HEK293 (cell line): ENCODE data around the gene STXBP3.

Source experiments
- OVOL3 ChIP-seq: fragments of 450-650 bp; formaldehyde crosslinking; IDR thresholded peaks from 2 replicates; pipeline ENCODE4 v1.5.1; 2016; ENCODE audit warnings: missing biosample characterization, missing genetic modification characterization
- ZNF175 ChIP-seq: fragments of 450-650 bp; formaldehyde crosslinking; IDR thresholded peaks from 2 replicates; pipeline ENCODE4 v1.5.1; 2016; ENCODE audit warnings: missing biosample characterization, missing genetic modification characterization
- ZNF670 ChIP-seq: fragments of 450-650 bp; formaldehyde crosslinking; IDR thresholded peaks from 2 replicates; pipeline ENCODE4 v1.5.1; 2016; ENCODE audit warnings: missing biosample characterization, missing genetic modification characterization, low read depth
- ZNF701 ChIP-seq: fragments of 450-650 bp; formaldehyde crosslinking; IDR thresholded peaks from 2 replicates; pipeline ENCODE4 v1.5.1; 2016; ENCODE audit warnings: missing biosample characterization, missing genetic modification characterization
- ZNF785 ChIP-seq: fragments of 450-650 bp; formaldehyde crosslinking; IDR thresholded peaks from 2 replicates; pipeline ENCODE4 v1.5.1; 2016; ENCODE audit warnings: missing biosample characterization, missing genetic modification characterization
- TF ChIP-seq, protein P1 (sequence below): fragments of 450-650 bp; formaldehyde crosslinking; IDR thresholded peaks from 2 replicates; pipeline ENCODE4 v1.5.1; 2016; ENCODE audit warnings: missing biosample characterization, missing genetic modification characterization
- TF ChIP-seq, protein P2 (sequence below): fragments of 450-650 bp; formaldehyde crosslinking; IDR thresholded peaks from 2 replicates; pipeline ENCODE4 v1.5.1; 2016; ENCODE audit warnings: missing biosample characterization, missing genetic modification characterization, low read depth

DNA sequence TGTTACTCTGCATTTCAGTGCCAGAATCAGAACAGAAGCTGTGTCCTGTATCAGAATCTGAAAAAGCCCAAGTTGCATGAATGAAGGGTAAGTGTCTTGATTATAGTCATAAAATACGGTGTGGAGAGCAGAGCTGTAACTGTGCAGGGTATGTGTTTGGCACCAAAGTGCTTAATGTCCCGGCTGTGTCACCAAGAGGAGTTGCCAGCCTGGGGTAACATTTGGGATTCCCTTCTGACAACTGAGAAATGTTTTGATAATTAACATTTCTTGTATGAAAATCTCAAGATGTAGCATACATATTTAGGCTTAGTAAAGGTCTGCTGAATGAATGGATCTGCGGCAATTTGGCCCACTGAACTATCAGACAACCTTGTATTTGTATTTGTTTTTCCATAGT is 77.2 kb downstream of the STXBP3 start:
- no peak for TF ChIP-seq ZNF670 (tag by site-specific recombination)
- TF ChIP-seq, protein P1, sequence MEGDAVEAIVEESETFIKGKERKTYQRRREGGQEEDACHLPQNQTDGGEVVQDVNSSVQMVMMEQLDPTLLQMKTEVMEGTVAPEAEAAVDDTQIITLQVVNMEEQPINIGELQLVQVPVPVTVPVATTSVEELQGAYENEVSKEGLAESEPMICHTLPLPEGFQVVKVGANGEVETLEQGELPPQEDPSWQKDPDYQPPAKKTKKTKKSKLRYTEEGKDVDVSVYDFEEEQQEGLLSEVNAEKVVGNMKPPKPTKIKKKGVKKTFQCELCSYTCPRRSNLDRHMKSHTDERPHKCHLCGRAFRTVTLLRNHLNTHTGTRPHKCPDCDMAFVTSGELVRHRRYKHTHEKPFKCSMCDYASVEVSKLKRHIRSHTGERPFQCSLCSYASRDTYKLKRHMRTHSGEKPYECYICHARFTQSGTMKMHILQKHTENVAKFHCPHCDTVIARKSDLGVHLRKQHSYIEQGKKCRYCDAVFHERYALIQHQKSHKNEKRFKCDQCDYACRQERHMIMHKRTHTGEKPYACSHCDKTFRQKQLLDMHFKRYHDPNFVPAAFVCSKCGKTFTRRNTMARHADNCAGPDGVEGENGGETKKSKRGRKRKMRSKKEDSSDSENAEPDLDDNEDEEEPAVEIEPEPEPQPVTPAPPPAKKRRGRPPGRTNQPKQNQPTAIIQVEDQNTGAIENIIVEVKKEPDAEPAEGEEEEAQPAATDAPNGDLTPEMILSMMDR = no peak
- TF ChIP-seq, protein P2, sequence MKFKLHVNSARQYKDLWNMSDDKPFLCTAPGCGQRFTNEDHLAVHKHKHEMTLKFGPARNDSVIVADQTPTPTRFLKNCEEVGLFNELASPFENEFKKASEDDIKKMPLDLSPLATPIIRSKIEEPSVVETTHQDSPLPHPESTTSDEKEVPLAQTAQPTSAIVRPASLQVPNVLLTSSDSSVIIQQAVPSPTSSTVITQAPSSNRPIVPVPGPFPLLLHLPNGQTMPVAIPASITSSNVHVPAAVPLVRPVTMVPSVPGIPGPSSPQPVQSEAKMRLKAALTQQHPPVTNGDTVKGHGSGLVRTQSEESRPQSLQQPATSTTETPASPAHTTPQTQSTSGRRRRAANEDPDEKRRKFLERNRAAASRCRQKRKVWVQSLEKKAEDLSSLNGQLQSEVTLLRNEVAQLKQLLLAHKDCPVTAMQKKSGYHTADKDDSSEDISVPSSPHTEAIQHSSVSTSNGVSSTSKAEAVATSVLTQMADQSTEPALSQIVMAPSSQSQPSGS (tag by site-specific recombination) = no peak
- no peak for TF ChIP-seq ZNF175
- no peak for TF ChIP-seq OVOL3 (tag by site-specific recombination)
- no peak for TF ChIP-seq ZNF701 (tag by site-specific recombination)
- TF ChIP-seq ZNF785 (tag by site-specific recombination) = no peak
